Esophagus squamous epithelium (tissue), 5 donors: ENCODE results near the gene TWIST1. TPM values are rescaled to one million over a fixed set of nuclear protein-coding genes. Genes with fewer than 3 reads are reported as not detected.
A peak's percentile ranks its signal among the peaks of the same experiment; 100 is the strongest.

ENCODE experiments used
- DNase-seq: peaks from one replicate; lab custom pipeline; 2025; lab: John Stamatoyannopoulos, UW
- H3K27ac ChIP-seq, 4 donors: fragments of 200-600 bp; sonication (generic); one replicate each; pipeline ENCODE4 v1.5.1; 2016 to 2019; ENCODE audit warnings: mild to moderate bottlenecking in 1 of 4
- H3K27me3 ChIP-seq, 4 donors: fragments of 200-600 bp; sonication (generic); 1 replicate in 3 of 4; 2 replicates in 1 of 4; pipeline versions ENCODE4 v1.5.1 to v1.6.0; 2017 to 2021; ENCODE audit warnings: antibody characterized with exemption in 1 of 4
- H3K36me3 ChIP-seq, 3 donors: fragments of 200-600 bp; sonication (generic); one replicate each; pipeline ENCODE4 v1.5.1; 2016 to 2019
- H3K4me1 ChIP-seq, 3 donors: fragments of 200-600 bp; sonication (generic); one replicate each; pipeline ENCODE4 v1.5.1; 2017 to 2019
- H3K4me3 ChIP-seq, 4 donors: fragments of 200-600 bp; sonication (generic); 1 replicate in 3 of 4; 2 replicates in 1 of 4; pipeline ENCODE4 v1.5.1; 2016 to 2019; ENCODE audit warnings: mild to moderate bottlenecking in 2 of 4, moderate library complexity in 1 of 4
- H3K9me3 ChIP-seq, 3 donors: fragments of 200-600 bp; sonication (generic); one replicate each; pipeline ENCODE4 v1.5.1; 2016 to 2019
- POLR2A ChIP-seq, 4 donors: fragments of 450-650 bp; IDR thresholded peaks; one replicate each; pipeline ENCODE4 v1.6.1; 2017; ENCODE audit warnings: antibody characterized with exemption in 4 of 4, mild to moderate bottlenecking in 4 of 4, moderate library complexity in 3 of 4
- WGBS, 2 donors: methylation state at CpG; one replicate each; pipeline ENCODE4 v1.1.5; 2018; 5-methylcytosine and 5-hydroxymethylcytosine counted together
- intact Hi-C: fragments of 100-400 bp; cut with DNase I; formaldehyde crosslinking; loops from one replicate; pipeline ENCODE4 v1.15.0; 2022
- total RNA-seq, 4 donors: library from RNA; depleted of rRNA; stranded (reverse); fragments of >200 nt; gene quantifications; one replicate each; pipeline ENCODE4 v1.1.0, GENCODE V29; 2016
- TF ChIP-seq, protein P1 (sequence below), 6 experiments: fragments of 450-650 bp in 4 of 6; fragments of 200-600 bp in 2 of 6; sonication (generic) in 2 of 6; IDR thresholded peaks; one replicate each; pipeline ENCODE4 v1.5.1; 2016 to 2019; ENCODE audit warnings: antibody characterized with exemption in 6 of 6, mild to moderate bottlenecking in 4 of 6, moderate library complexity in 4 of 6
- donor health status: DM: yes; HTN: yes; CAD: no.

TWIST1 gene
- total RNA-seq, 4 donors from 2014 or later = 2.5 to 20.0 (median 8.0) TPM; not detected in 1

DNA sequence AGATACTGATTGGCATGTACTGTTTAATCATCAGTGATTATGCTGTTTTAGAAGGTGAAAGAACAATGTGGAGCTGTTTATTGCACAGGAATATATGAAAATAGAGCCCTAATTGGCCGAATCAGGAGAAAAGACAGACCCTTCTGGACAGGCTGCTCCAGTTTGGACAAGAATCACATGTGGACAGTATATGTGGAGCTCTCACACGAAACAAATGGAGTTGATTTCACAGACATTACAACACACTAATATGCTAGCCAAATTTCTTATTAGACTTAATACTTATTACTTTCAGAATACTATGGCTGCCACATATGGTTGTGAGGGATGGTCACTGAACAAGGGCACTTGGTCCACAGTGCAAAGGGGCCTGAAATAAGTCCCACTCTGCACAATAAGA lies 15.5 kb downstream of the TWIST1 start:
- Histone ChIP-seq H3K4me1 (peaks cover 0 to 10% (median 5%) of the 10 kb centered on the region in 3 donors), H3K27me3 (peaks cover 0 to 60% (median 4%) of the 10 kb centered on the region in 4 donors), H3K36me3 (no peaks in the 10 kb centered on the region), H3K27ac (peak overlapping the region in 1 of 4 donors; percentile 14), H3K9me3 (no peaks in the 10 kb centered on the region), H3K4me3 (peak overlapping the region in 1 of 4 donors; percentile 24)
- DNase-seq = no peak
- no peak for TF ChIP-seq POLR2A (IDR thresholded peaks at IDR 0.05)
- TF ChIP-seq, protein P1, sequence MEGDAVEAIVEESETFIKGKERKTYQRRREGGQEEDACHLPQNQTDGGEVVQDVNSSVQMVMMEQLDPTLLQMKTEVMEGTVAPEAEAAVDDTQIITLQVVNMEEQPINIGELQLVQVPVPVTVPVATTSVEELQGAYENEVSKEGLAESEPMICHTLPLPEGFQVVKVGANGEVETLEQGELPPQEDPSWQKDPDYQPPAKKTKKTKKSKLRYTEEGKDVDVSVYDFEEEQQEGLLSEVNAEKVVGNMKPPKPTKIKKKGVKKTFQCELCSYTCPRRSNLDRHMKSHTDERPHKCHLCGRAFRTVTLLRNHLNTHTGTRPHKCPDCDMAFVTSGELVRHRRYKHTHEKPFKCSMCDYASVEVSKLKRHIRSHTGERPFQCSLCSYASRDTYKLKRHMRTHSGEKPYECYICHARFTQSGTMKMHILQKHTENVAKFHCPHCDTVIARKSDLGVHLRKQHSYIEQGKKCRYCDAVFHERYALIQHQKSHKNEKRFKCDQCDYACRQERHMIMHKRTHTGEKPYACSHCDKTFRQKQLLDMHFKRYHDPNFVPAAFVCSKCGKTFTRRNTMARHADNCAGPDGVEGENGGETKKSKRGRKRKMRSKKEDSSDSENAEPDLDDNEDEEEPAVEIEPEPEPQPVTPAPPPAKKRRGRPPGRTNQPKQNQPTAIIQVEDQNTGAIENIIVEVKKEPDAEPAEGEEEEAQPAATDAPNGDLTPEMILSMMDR (IDR thresholded peaks at IDR 0.05) = no peak
- WGBS, 2 donors = 43 to 63% methylated on average over 2 of the region's 2 CpGs
- intact Hi-C loops = no loop called here

DNA sequence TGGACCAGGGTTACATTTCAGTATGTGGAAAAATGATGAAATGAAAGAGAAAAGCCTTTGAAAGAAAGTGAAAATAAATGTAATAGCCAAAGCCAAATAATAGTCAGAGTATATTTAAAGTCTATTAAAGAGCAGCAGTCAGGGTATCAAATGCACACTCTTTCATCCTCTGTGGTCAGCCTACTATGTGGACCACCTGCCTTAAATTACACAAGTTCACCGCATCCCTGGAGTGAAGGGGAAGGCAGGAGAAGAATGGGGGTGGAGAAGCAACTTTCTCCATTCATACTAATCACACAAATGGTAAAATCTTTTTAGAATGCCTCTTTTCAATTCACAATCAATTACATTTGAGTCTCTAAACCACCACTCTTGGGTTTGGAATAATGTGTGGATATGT lies 16.0 kb downstream of the TWIST1 start:
- intact Hi-C loops = no loop called here
- Histone ChIP-seq H3K27ac (peak overlapping the region in 1 of 4 donors; percentile 14), H3K27me3 (peaks cover 0 to 55% (median 3%) of the 10 kb centered on the region in 4 donors), H3K9me3 (no peaks in the 10 kb centered on the region), H3K4me3 (peak overlapping the region in 1 of 4 donors; percentile 24), H3K36me3 (no peaks in the 10 kb centered on the region), H3K4me1 (peaks cover 0 to 5% (median under 1%) of the 10 kb centered on the region in 3 donors)
- WGBS, 2 donors = 59 to 80% methylated on average over 1 of the region's 1 CpG
- TF ChIP-seq, protein P1 (IDR thresholded peaks at IDR 0.05) = no peak
- no peak for TF ChIP-seq POLR2A (IDR thresholded peaks at IDR 0.05)
- no peak for DNase-seq

DNA sequence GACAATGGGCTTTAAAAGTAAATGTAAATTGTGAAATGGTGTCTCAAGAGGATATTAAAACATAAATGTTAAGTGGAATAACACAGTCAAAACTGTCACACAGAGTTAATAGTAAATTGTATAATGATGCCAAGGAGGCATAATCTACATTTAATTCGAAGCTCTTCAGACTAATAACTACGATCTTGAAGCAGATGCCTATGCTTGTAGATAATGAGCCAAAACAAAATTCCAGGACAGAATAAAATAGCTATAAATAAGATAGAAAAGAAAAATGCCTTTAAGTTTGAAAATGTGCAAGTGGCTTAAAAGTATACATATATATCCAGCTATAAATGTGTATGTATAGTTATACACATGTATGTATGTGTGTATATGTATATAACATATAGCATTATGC lies 17.5 kb downstream of the TWIST1 start:
- Histone ChIP-seq H3K9me3 (no peaks in the 10 kb centered on the region), H3K27me3 (peaks cover 0 to 43% (median 0%) of the 10 kb centered on the region in 4 donors), H3K4me1 (no peaks in the 10 kb centered on the region), H3K36me3 (no peaks in the 10 kb centered on the region), H3K4me3 (peak overlapping the region in 1 of 4 donors; percentile 6), H3K27ac (no peak overlapping the region)
- intact Hi-C loops = no loop called here
- 59 to 62% methylated on average over 2 of the region's 2 CpGs for WGBS, 2 donors
- TF ChIP-seq, protein P1 (IDR thresholded peaks at IDR 0.05) = no peak
- TF ChIP-seq POLR2A (IDR thresholded peaks at IDR 0.05) = no peak
- no peak for DNase-seq

DNA sequence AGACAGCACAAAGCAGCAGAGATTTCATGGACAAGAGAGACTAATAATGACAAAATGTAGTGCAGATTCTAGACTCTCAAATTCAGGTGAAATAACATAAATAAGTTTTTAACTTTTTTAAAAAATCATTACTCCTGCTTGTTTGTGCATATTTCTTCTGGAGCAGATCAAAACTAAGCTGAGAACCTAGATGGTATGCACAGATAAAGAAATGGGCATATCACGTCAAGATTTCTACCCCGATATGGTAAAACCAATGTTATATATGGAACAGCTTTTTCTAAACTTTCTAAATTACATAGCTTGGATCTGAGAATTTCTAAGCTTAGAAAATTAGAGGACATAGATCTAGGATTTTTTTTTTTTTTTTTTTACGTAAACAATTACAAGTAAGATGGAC lies 18.2 kb downstream of the TWIST1 start:
- H3K27me3 ChIP-seq = peaks cover 0 to 36% (median 0%) of the 10 kb centered on the region in 4 donors
- intact Hi-C loops = no loop called here
- H3K27ac ChIP-seq = peak overlapping the region in 1 of 4 donors; percentile 22
- no peaks in the 10 kb centered on the region for H3K36me3 ChIP-seq
- H3K9me3 ChIP-seq = no peaks in the 10 kb centered on the region
- no peak overlapping the region for H3K4me3 ChIP-seq
- no peak for DNase-seq
- TF ChIP-seq, protein P1 (IDR thresholded peaks at IDR 0.05) = no peak
- no peak for TF ChIP-seq POLR2A (IDR thresholded peaks at IDR 0.05)
- H3K4me1 ChIP-seq = no peaks in the 10 kb centered on the region
- WGBS, 2 donors = 81 to 82% methylated on average over 3 of the region's 3 CpGs

DNA sequence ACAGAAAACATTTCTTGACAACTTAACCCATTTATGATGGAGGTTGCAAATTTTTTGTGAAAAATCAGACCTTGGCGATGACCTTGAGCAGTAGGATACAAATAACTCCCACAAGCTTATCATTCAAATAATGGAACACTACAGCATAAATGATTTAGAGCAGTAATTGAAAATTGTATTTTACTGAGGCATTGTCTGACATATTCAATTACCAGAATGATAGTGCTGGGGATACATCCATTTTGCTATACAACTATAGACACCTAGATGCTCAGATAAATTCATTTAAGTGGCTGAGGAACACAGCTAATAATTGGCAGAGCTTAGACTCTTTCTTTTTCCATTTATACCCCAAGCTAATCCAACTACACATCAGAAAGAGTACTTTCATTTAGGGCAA lies 18.9 kb downstream of the TWIST1 start:
- DNase-seq = no peak
- TF ChIP-seq, protein P1 (IDR thresholded peaks at IDR 0.05) = no peak
- no peak for TF ChIP-seq POLR2A (IDR thresholded peaks at IDR 0.05)
- Histone ChIP-seq H3K9me3 (no peaks in the 10 kb centered on the region), H3K4me3 (no peak overlapping the region), H3K4me1 (no peaks in the 10 kb centered on the region), H3K36me3 (no peaks in the 10 kb centered on the region), H3K27ac (peak overlapping the region in 1 of 4 donors; percentile 22), H3K27me3 (peaks cover 0 to 29% (median 0%) of the 10 kb centered on the region in 4 donors)
- intact Hi-C loops = no loop called here
- WGBS, 2 donors = 78 to 84% methylated on average over 1 of the region's 1 CpG
